DMS53 treated with DMSO at 0.1 percent for 48 hours (cell line): ENCODE results near the gene NXF1.
"Not testable (repeated sequence)": the region's sequence is repeated elsewhere in the genome, so short reads cannot be mapped to it uniquely, and the experiment has no call there.

Source experiments
- DNase-seq: peaks from one replicate; lab custom pipeline; 2025; ENCODE audit not compliant: unreplicated experiment; lab: John Stamatoyannopoulos, UW

NXF1 gene

DNA sequence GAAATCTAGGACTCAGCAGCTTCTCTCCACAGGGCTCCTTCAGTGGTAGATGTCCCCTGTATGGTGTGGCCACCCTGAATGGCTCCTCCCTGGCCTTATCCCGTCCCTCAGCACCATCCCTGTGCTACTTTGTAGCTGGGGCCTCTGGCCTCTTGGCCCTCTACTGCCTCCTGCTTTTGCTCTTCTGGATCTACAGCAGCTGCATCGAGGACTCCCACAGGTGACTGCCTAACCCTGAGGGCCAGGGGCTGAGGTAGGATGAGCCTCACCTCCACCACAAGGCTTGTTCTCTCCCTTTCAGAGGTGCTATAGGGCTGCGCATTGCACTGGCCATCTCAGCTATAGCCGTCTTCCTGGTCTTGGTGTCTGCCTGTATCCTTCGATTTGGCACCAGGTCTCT lies 16.2 kb downstream of the NXF1 start:
- no peak for DNase-seq

DNA sequence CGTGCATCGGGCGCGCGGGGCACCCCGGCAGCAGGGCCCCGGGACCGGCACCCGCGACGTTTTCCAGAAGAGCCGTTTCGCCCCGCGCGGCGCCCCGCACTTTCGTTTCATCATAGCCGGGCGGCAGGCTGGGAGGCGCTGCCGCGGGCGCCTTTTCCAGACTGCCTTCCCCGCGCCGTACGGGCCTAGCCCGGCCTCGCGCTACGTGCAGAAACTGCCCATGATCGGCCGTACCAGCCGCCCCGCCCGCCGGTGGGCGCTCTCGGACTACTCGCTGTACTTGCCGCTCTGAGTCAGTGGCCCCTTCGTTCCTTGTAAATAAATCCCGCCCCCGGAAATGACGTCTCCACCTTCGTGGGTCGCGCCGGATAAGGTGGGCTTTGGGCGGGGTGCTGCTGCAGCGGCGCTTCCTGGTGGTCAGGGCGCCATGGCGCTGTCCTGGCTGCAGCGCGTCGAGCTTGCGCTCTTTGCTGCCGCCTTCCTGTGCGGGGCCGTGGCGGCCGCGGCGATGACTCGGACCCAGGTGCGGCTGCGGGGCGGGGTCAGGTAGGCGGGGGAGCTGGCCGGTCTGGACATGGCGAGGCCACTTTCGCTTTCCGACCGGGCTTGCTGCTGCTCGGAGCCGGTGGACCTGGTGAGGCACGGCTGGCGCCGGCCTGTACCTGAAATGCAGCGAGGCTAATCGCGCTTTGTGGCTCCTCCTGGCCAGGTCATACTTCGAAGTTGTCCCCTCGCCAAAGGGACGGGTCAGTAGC lies 18.1 kb downstream of the NXF1 start, which contains the start of gene TMEM179B:
TSS of gene TMEM179B (plus strand) at position 398 of the 755 bp plus-strand sequence. CDS start at position 428, 30 bp downstream.
- DNase-seq, result peak; percentile 95

GRCh38 chr11:62786318-62787004 lies 18.8 kb downstream of the NXF1 start:
- peak; percentile 75 for DNase-seq

GRCh38 chr11:62782753-62783152 lies 22.5 kb downstream of the NXF1 start:
- no peak for DNase-seq

GRCh38 chr11:62778441-62778840 lies 26.8 kb downstream of the NXF1 start:
- DNase-seq, result no peak

GRCh38 chr11:62777389-62777788 lies 27.9 kb downstream of the NXF1 start:
- DNase-seq, result no peak

DNA sequence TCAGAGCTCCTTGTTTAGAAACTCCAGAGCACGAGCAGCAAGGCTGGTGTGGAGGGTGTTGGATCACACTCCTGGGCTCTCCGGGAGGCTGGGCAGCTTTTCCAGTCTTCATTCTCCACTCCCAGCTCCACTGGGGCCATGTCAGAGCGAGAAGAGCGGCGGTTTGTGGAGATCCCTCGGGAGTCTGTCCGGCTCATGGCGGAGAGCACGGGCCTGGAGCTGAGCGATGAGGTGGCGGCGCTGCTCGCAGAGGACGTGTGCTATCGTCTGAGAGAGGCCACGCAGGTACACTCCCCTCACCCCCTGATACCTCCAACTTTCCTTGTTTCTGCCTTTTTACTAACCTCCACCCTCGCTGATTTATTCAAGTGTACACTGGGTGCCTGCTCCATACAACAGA lies 29.6 kb downstream of the NXF1 start:
- DNase-seq, result no peak

GRCh38 chr11:62774407-62774806 lies 30.8 kb downstream of the NXF1 start:
- DNase-seq, result no peak

DNA sequence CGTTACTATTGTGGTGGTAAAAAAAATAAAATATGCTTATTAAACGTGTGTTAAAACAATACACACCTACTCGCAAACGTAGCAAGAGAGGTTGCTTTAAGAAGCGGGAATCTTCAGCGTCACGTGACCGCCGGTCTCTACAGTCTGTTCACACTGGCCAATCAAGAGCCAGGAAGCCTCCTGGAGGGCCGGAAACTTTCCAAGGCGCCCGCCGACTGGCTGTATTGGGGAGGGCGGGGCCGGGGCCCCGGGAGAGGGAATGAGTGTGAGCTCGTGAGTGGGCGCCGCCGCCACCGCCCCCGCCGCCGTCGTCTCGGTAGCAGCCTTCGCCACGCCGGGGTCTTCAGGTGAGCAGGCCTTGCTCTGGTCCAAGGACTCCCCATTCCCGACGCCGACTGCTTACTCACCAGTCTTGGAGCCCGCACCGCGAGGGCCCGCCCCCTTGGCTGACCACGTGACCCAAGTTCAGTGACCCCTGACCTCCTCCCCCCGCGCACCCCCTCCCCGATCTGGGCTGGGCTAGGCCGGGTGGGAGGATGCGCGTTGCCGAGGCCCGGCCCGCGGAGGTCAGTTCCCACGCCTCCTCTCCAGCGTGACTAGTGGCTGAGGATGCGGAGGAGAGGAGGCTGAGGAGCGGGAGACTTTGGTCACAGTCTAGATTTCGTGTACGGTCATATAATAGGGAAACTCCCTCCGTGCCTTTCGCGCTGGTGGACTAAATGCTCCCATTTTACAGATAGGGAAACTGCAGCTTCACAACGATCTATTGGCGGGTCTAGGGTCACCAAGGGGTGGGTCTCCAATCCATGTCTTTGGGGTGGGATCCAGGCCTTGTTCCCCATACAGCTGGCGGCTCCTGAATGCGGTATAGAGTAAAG lies 33.9 kb downstream of the NXF1 start, which contains the start of gene TAF6L:
TSS of gene TAF6L (plus strand) at position 253 of the 878 bp plus-strand sequence. CDS start 4,388 bp downstream, outside the sequence.
- DNase-seq, result peak; percentile 94

- no peak for DNase-seq
Observed at GRCh38 chr11:62770778-62771143, 34.5 kb downstream of the NXF1 start.

DNA sequence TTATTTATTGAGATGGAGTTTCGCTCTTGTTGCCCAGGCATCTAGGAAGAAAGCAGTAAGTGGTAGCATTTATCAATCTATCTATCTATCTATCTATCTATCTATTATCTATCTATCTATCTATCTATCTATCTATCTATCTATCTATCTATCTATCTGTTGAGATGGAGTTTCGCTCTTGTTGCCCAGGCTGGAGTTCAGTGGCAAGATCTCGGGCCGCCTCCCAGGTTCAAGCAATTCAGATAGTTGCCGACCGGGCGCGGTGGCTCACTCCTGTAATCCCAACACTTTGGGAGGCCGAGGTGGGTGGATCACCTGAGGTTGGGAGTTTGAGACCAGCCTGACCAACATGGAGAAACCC lies 44.4 kb downstream of the NXF1 start:
- DNase-seq, result not testable (repeated sequence)

DNA sequence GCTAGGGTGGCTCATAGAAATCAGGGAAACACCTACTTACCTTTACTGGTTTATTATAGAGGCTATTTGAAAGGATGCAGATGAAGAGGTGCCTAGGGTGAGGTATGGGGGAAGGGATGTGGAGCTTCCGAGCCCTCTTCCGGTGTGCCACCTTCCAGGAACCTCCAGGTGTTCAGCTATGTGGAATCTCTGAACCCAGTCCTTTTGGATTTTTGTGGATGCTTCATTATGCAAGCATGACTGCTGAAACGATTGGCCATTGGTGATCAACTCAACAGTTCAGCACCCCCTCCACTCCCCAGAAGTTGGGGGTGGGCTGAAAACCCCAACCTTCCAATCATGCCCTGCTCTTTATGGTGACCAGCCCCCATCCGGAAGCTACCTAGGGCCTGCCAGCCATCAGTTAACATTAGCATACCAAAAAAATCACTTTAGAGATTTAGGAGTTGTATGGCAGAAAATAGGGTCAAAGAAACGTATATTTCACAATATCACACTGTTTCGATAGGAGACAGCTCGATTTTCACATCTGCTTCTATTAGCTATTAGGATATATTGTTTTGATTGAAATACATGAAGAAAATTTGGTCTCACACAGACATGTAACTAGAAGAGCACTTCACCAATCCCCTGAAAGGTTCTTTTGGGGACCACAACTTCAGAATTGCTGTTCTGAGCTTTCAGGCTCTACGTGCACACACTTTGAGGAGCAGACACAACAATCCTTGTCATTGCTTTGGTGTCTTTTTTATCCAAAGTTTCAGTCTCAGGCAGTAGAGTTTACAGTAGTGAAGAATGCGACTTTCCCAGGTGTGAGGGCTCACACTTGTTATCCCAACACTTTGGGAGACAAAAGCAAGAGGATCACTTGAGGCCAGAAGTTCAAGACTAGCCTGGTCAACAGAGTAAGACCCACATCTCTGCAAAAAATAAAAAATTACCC lies 47.1 kb downstream of the NXF1 start:
- no peak for DNase-seq

DNA sequence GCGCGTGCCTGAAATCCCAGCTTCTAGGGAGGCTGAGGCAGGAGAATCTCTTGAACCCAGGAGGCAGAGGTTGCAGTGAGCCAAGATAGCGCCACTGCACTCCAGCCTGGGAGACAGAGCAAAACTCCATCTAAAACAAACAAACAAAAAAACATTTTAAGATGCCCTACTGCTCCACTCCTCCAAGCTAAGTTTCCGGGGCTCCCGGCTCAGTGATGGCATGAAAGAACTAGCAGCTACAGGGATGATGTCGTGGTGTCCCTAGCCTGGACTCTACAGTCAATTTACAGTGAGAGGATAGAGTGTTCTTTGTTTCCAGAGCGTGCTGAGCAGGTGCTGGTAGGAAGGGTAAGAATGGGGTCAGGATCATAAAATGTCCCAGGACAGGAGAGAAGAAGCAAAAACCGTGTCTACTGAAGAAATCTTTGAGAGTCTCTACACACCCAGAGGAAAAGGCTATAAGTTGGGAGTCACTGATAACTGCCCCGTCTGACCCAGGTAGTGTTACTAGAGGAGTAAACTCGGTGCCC lies 50.1 kb downstream of the NXF1 start:
- no peak for DNase-seq

- DNase-seq, result peak; percentile 98
Observed at GRCh38 chr11:62753736-62754603, 51.3 kb downstream of the NXF1 start, which contains the start of gene ZBTB3. Gene ZBTB3 (minus strand): TSS chr11:62754160. CDS start chr11:62753664, 496 bp downstream.

DNA sequence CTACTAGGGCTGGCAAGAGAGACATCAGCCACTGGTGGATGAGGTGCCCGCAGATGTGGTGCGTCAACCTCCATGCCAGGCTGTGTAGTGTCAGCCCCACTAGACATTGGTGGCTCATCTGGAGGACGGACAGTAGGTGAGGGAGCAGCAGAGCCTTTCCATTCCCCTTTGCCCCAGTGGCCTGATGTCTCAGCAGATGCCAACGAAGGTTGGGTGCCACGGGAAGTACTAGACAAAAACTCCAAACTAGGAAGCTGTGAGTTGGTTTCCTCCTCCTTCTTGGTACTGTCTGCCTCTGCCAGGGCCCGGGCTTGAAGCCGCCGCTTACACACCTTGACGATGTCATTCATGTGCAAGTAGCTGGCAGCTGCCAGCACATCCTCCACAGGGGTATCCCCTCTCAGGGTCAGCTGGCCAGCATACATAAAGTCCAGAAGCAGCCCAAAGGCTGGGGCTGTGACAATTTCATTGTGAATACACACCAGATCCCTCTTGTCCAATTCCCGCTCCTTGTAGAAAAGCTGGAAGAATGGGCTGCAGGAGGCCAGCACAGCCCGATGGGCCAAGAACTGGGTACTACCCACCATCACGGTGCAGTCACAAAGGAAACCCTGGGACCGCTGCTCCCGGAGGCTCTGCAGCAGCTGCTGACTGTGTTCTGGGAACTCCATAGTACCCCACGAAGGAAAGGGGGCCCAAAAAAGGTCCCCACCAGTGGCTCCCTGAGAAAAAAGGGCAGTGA lies 52.1 kb downstream of the NXF1 start:
- DNase-seq, result no peak

DNA sequence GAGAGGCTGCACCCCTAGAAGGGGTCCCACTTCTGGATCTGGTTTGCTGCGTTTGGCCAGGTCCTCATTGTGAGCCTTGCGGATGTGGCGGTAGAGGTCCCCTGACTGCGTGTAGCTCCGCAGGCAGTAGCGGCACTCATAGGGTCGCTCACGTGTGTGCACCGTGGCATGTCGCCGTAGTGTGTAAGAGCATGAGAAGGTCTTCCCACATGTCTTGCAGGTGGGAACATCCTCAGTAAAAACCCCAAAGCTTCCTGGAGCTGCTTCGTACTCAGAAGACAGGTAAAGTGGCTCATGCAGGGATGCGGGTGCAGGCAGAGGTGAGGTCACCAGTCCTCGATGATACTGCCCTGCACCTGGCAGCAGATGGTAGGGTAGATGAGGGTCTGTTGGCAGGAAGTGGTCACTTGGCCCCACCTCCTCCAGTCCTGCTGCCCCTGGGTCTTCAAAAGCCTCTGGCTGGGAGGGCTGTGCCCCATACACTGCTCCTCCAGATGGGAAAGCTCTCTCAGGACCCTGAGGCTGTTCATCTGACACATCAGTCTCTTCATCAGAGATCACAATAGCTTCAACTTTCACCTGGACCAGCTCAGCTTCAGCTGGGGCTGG lies 53.0 kb downstream of the NXF1 start:
- no peak for DNase-seq

DNA sequence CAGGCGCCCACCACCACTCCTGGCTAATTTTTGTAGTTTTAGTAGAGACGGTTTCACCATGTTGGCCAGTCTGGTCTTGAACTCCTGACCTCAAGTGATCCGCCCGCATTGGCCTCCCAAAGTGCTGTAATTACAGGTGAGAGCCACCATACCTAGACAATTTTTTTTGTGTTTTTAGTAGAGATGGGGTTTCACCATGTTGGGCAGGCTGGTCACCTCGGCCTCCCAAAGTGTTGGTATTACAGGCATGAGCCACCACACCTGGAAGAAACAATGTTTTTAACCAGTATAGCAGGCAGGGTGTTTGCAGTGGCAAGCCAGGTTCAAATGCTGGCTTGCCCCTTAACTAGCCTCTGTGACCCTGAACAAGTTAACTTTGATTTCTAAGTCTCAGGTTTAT lies 55.3 kb downstream of the NXF1 start:
- not testable (repeated sequence) for DNase-seq
